22Rv1 (cell line): ENCODE measurements around the gene GCNT4.

Source experiments
- CTCF ChIP-seq: fragments of 450-650 bp; IDR thresholded peaks from 2 replicates; pipeline ENCODE4 v1.5.1; 2017; ENCODE audit warnings: mild to moderate bottlenecking
- ZFX ChIP-seq: fragments of 450-650 bp; IDR thresholded peaks from 2 replicates; pipeline ENCODE4 v1.6.1; 2017; ENCODE audit warnings: antibody characterized with exemption, borderline replicate concordance

GRCh38 chr5:75009556-75010345 lies 42.6 kb downstream of the GCNT4 start:
- TF ChIP-seq CTCF (no peak), ZFX (no peak)
